ENCODE data around the gene RNASE4. TPM values are rescaled to one million over a fixed set of nuclear protein-coding genes. Genes with fewer than 3 reads are reported as not detected.
A peak's percentile ranks its signal among the peaks of the same experiment; 100 is the strongest.

Gene RNASE4
- total RNA-seq, 1 donor from 2014 or later = 1.7 TPM

GRCh38 chr14:20684662-20685456 is 499 bp downstream of the RNASE4 start:
- peaks cover 9% of the 10 kb centered on the region for H3K9me3 Mint-ChIP-seq (ENCODE audit: unreplicated experiment)
- peaks cover 2% of the 10 kb centered on the region for H3K27me3 Mint-ChIP-seq (ENCODE audit: unreplicated experiment)
- no peak overlapping the region for H3K4me3 Mint-ChIP-seq (ENCODE audit: unreplicated experiment)
- peaks cover 9% of the 10 kb centered on the region for H3K4me1 Mint-ChIP-seq (ENCODE audit: low read depth, unreplicated experiment)
- peak; percentile 24 for DNase-seq
- no peaks in the 10 kb centered on the region for H3K36me3 Mint-ChIP-seq (ENCODE audit: unreplicated experiment)
- peak overlapping the region; percentile 69 for H3K27ac Mint-ChIP-seq (ENCODE audit: unreplicated experiment)
- no peak for TF ChIP-seq CTCF (IDR thresholded peaks at IDR 0.05; ENCODE audit: partially characterized antibody, unreplicated experiment)

- Mint-ChIP-seq H3K27ac (ENCODE audit: unreplicated experiment) (no peak overlapping the region), H3K27me3 (ENCODE audit: unreplicated experiment) (peaks cover 2% of the 10 kb centered on the region), H3K4me1 (ENCODE audit: low read depth, unreplicated experiment) (no peaks in the 10 kb centered on the region), H3K9me3 (ENCODE audit: unreplicated experiment) (peaks cover 9% of the 10 kb centered on the region), H3K36me3 (ENCODE audit: unreplicated experiment) (no peaks in the 10 kb centered on the region), H3K4me3 (ENCODE audit: unreplicated experiment) (no peak overlapping the region)
- TF ChIP-seq CTCF (IDR thresholded peaks at IDR 0.05; ENCODE audit: partially characterized antibody, unreplicated experiment) = no peak
- DNase-seq = no peak
These were observed 2.2 kb downstream of the RNASE4 start for GRCh38 chr14:20686386-20687143.

GRCh38 chr14:20687362-20688166 is 3.2 kb downstream of the RNASE4 start:
- DNase-seq = no peak
- Mint-ChIP-seq H3K36me3 (ENCODE audit: unreplicated experiment) (no peaks in the 10 kb centered on the region), H3K27ac (ENCODE audit: unreplicated experiment) (no peak overlapping the region), H3K9me3 (ENCODE audit: unreplicated experiment) (peaks cover 9% of the 10 kb centered on the region), H3K27me3 (ENCODE audit: unreplicated experiment) (peaks cover 2% of the 10 kb centered on the region), H3K4me1 (ENCODE audit: low read depth, unreplicated experiment) (no peaks in the 10 kb centered on the region), H3K4me3 (ENCODE audit: unreplicated experiment) (no peak overlapping the region)
- TF ChIP-seq CTCF (IDR thresholded peaks at IDR 0.05; ENCODE audit: partially characterized antibody, unreplicated experiment) = no peak

- peaks cover 9% of the 10 kb centered on the region for H3K9me3 Mint-ChIP-seq (ENCODE audit: unreplicated experiment)
- H3K4me3 Mint-ChIP-seq (ENCODE audit: unreplicated experiment) = no peak within 1 kb of the TSS
- H3K36me3 Mint-ChIP-seq (ENCODE audit: unreplicated experiment) = no peaks in the 10 kb centered on the region
- no peak within 1 kb of the TSS for H3K27ac Mint-ChIP-seq (ENCODE audit: unreplicated experiment)
- H3K27me3 Mint-ChIP-seq (ENCODE audit: unreplicated experiment) = peaks cover 2% of the 10 kb centered on the region
- no peaks in the 10 kb centered on the region for H3K4me1 Mint-ChIP-seq (ENCODE audit: low read depth, unreplicated experiment)
- no peak for TF ChIP-seq CTCF (IDR thresholded peaks at IDR 0.05; ENCODE audit: partially characterized antibody, unreplicated experiment)
- no peak for DNase-seq
These were observed 3.9 kb downstream of the RNASE4 start, which contains the start of gene ANG for GRCh38 chr14:20688167-20688839. Gene ANG (plus strand): TSS chr14:20688764. CDS start chr14:20693565, 4,801 bp downstream.
